Thoracic aorta (tissue), 2 donors: ENCODE results near the gene NECAP2. TPM values are rescaled to one million over a fixed set of nuclear protein-coding genes. Genes with fewer than 3 reads are reported as not detected.
"Not testable (repeated sequence)": the region's sequence is repeated elsewhere in the genome, so short reads cannot be mapped to it uniquely, and the experiment has no call there.

Experiments used
- ATAC-seq: fragments of 150-250 bp; one replicate; pipeline ENCODE4 v1.8.0; 2017; ENCODE audit warnings: low read depth; ENCODE audit not compliant: insufficient number of reproducible peaks, low FRiP score
- DNase-seq: peaks from one replicate; pipeline ENCODE4 v3.0.0-alpha.2; 2020; ENCODE audit warnings: low spot score
- H3K27ac ChIP-seq, 2 donors: fragments of 200-600 bp; sonication (generic); 1 replicate in 1 of 2; 2 replicates in 1 of 2; pipeline ENCODE4 v1.5.1; 2016; ENCODE audit warnings: mild to moderate bottlenecking in 2 of 2, moderate library complexity in 2 of 2
- H3K27me3 ChIP-seq: fragments of 200-600 bp; sonication (generic); replicated peaks from 2 replicates; pipeline ENCODE4 v1.6.0; 2016; ENCODE audit warnings: mild to moderate bottlenecking; ENCODE audit not compliant: insufficient read depth
- H3K36me3 ChIP-seq: fragments of 200-600 bp; sonication (generic); one replicate; pipeline ENCODE4 v1.5.1; 2016
- H3K4me1 ChIP-seq, 2 donors: fragments of 200-600 bp; sonication (generic); 1 replicate in 1 of 2; 2 replicates in 1 of 2; pipeline versions ENCODE4 v1.5.1 to v1.6.0; 2016; ENCODE audit warnings: low read depth in 2 of 2, mild to moderate bottlenecking in 1 of 2; ENCODE audit not compliant: control insufficient read depth in 1 of 2
- H3K4me3 ChIP-seq: fragments of 200-600 bp; sonication (generic); 2 replicates; pipeline ENCODE4 v1.5.1; 2016; ENCODE audit warnings: mild to moderate bottlenecking
- H3K9me3 ChIP-seq: fragments of 200-600 bp; sonication (generic); 2 replicates; pipeline ENCODE4 v1.5.1; 2016
- CTCF ChIP-seq: fragments of 200-600 bp; sonication (generic); IDR thresholded peaks from one replicate; pipeline ENCODE4 v1.5.1; 2019; ENCODE audit warnings: antibody characterized with exemption
- total RNA-seq, 2 donors: library from RNA; depleted of rRNA; stranded (reverse); fragments of >200 nt; gene quantifications; one replicate each; pipeline versions ENCODE4 v1.1.0 to v1.2.3, GENCODE V29; 2016

Gene NECAP2
- total RNA-seq, 2 donors from 2014 or later, result 38.9 to 55.1 TPM

- H3K27me3 ChIP-seq, result no peaks in the 10 kb centered on the region
- H3K9me3 ChIP-seq, result no peaks in the 10 kb centered on the region
- no peaks in the 10 kb centered on the region for H3K4me1 ChIP-seq
- H3K36me3 ChIP-seq, result peaks cover 44% of the 10 kb centered on the region
- H3K4me3 ChIP-seq, result no peak overlapping the region
- ATAC-seq (no peak), DNase-seq (no peak)
- TF ChIP-seq CTCF, result no peak
- no peak overlapping the region for H3K27ac ChIP-seq
These were observed 43.9 kb downstream of the NECAP2 start for GRCh38 chr1:16484501-16484835.

- Histone ChIP-seq H3K27me3 (no peaks in the 10 kb centered on the region), H3K4me1 (no peaks in the 10 kb centered on the region), H3K27ac (no peak overlapping the region), H3K36me3 (peaks cover 47% of the 10 kb centered on the region), H3K4me3 (no peak overlapping the region), H3K9me3 (no peaks in the 10 kb centered on the region)
- DNase-seq (no peak), ATAC-seq (no peak)
- TF ChIP-seq CTCF, result no peak
These were observed 44.4 kb downstream of the NECAP2 start for GRCh38 chr1:16484931-16485330.

GRCh38 chr1:16486316-16486715 is 45.8 kb downstream of the NECAP2 start:
- H3K4me1 ChIP-seq, H3K27me3 ChIP-seq, ATAC-seq, H3K4me3 ChIP-seq, H3K27ac ChIP-seq, H3K9me3 ChIP-seq, DNase-seq: not testable (repeated sequence)
- H3K36me3 ChIP-seq, result peaks cover 38% of the 10 kb centered on the region

GRCh38 chr1:16487011-16487410 is 46.5 kb downstream of the NECAP2 start:
- H3K27me3 ChIP-seq, H3K9me3 ChIP-seq, H3K27ac ChIP-seq, H3K4me3 ChIP-seq, DNase-seq, ATAC-seq, H3K4me1 ChIP-seq: not testable (repeated sequence)
- peaks cover 38% of the 10 kb centered on the region for H3K36me3 ChIP-seq

GRCh38 chr1:16489195-16489880 is 48.8 kb downstream of the NECAP2 start:
- ATAC-seq, DNase-seq, H3K27ac ChIP-seq, H3K27me3 ChIP-seq, H3K4me3 ChIP-seq, H3K9me3 ChIP-seq, H3K4me1 ChIP-seq: not testable (repeated sequence)
- H3K36me3 ChIP-seq, result peaks cover 29% of the 10 kb centered on the region

- ATAC-seq (no peak), DNase-seq (no peak)
- Histone ChIP-seq H3K9me3 (no peaks in the 10 kb centered on the region), H3K27ac (no peak overlapping the region), H3K27me3 (no peaks in the 10 kb centered on the region), H3K4me3 (no peak overlapping the region), H3K36me3 (peaks cover 14% of the 10 kb centered on the region), H3K4me1 (no peaks in the 10 kb centered on the region)
- no peak for TF ChIP-seq CTCF
These were observed 50.6 kb downstream of the NECAP2 start for GRCh38 chr1:16491056-16491675.

- H3K4me1 ChIP-seq, H3K27me3 ChIP-seq, H3K36me3 ChIP-seq, H3K27ac ChIP-seq, H3K9me3 ChIP-seq, DNase-seq, H3K4me3 ChIP-seq, ATAC-seq: not testable (repeated sequence)
These were observed 52.4 kb downstream of the NECAP2 start for GRCh38 chr1:16492937-16493336.

GRCh38 chr1:16493731-16494130 is 53.2 kb downstream of the NECAP2 start:
- H3K27me3 ChIP-seq, H3K4me1 ChIP-seq, H3K36me3 ChIP-seq, ATAC-seq, DNase-seq, H3K27ac ChIP-seq, H3K9me3 ChIP-seq, H3K4me3 ChIP-seq: not testable (repeated sequence)

GRCh38 chr1:16497474-16497904 is 57.0 kb downstream of the NECAP2 start:
- H3K4me3 ChIP-seq, ATAC-seq, H3K36me3 ChIP-seq, H3K9me3 ChIP-seq, DNase-seq, H3K27me3 ChIP-seq, H3K27ac ChIP-seq: not testable (repeated sequence)
- H3K4me1 ChIP-seq, result peaks cover 0 to 13% of the 10 kb centered on the region in 2 donors

- not testable (repeated sequence) for ATAC-seq, H3K27me3 ChIP-seq, H3K36me3 ChIP-seq, DNase-seq, H3K9me3 ChIP-seq
- H3K4me1 ChIP-seq, result peaks cover 0 to 13% of the 10 kb centered on the region in 2 donors
- peak overlapping the region; percentile 78 to 83 for H3K27ac ChIP-seq
- peak overlapping the region; percentile 97 for H3K4me3 ChIP-seq
These were observed 57.5 kb downstream of the NECAP2 start for GRCh38 chr1:16498047-16498446.
